ENCODE results near the gene CACNA1C. TPM values are rescaled to one million over a fixed set of nuclear protein-coding genes. Genes with fewer than 3 reads are reported as not detected.

The CACNA1C gene
- total and polyA plus RNA-seq, 2 of the 4 experiments (the other 2 are of a cell fraction), result 1.6 to 2.6 TPM

DNA sequence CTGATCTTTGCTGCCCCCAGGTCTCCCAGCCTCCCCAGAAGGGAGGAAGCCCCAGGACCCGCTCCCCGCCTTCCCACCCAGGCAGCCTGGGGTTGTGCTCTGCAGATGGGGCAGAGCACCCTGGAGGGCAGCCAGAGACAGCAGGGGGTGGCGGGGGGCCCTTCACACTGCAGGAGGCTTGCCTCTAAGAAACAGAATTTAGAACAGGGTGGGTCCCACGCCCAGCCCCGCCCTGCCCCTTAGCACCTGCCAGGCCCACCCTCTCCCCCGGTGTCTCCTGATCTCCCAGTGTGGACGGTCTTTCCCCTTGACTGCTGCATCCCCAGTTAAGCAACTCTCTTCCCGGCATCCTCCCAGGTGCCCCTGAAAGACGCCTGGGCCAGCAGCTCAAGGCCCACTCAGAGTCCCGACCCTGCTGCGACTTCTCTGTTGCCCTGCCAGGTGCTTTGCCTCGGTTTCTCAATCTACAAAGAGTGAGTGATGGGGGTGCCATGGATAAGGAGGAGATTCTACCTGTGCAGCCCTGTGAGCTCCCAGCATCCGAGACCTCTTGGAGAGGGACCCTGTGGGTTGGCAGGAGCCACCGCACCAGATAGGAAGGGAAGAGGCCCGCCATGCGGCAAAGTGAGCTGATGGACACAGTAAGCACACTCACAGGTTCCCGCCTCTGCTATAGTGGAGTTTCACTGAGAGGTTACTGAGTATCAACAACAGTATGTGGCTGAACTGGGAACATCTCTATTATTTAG is 414.8 kb downstream of the CACNA1C start:
- no peak overlapping the region for H2AK9ac ChIP-seq (replicated peaks; ENCODE audit: low read depth, low read length, poor library complexity)
- ATAC-seq (ENCODE audit: low read depth) (no peak), DNase-seq (no peak)
- dilution Hi-C loops (cut with HindIII; ENCODE audit: low sequenced_read_pairs, unreplicated experiment) (no loop called here), intact Hi-C loops (cut with micrococcal nuclease) (no loop called here), in situ Hi-C loops (cut with MboI; ENCODE audit: low sequenced_read_pairs) (no loop called here)
- TF ChIP-seq BHLHE40 (IDR thresholded peaks at IDR 0.05; ENCODE audit: low read depth, low read length) (no peak), FOS (IDR thresholded peaks at IDR 0.05; ENCODE audit: low read depth, low read length) (no peak), MAZ (IDR thresholded peaks at IDR 0.05; ENCODE audit: borderline replicate concordance, low read depth, low read length) (no peak), NFE2L2 (IDR thresholded peaks at IDR 0.05; ENCODE audit: low read depth, low read length) (no peak), POLR2A (IDR thresholded peaks at IDR 0.05; ENCODE audit: low read depth, low read length) (no peak), CTCF (conservative IDR thresholded peaks at IDR 0.05; ENCODE audit: low read depth, low read length) (no peak), MXI1 (IDR thresholded peaks at IDR 0.05; ENCODE audit: borderline replicate concordance, low read depth, low read length) (no peak), RCOR1 (IDR thresholded peaks at IDR 0.05; ENCODE audit: insufficient replicate concordance, low read length) (no peak)
- TF ChIP-seq, protein P1, sequence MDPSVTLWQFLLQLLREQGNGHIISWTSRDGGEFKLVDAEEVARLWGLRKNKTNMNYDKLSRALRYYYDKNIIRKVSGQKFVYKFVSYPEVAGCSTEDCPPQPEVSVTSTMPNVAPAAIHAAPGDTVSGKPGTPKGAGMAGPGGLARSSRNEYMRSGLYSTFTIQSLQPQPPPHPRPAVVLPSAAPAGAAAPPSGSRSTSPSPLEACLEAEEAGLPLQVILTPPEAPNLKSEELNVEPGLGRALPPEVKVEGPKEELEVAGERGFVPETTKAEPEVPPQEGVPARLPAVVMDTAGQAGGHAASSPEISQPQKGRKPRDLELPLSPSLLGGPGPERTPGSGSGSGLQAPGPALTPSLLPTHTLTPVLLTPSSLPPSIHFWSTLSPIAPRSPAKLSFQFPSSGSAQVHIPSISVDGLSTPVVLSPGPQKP (IDR thresholded peaks at IDR 0.05; ENCODE audit: borderline replicate concordance, low read depth, low read length), result no peak
- TF ChIP-seq, protein P2, sequence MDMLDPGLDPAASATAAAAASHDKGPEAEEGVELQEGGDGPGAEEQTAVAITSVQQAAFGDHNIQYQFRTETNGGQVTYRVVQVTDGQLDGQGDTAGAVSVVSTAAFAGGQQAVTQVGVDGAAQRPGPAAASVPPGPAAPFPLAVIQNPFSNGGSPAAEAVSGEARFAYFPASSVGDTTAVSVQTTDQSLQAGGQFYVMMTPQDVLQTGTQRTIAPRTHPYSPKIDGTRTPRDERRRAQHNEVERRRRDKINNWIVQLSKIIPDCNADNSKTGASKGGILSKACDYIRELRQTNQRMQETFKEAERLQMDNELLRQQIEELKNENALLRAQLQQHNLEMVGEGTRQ (IDR thresholded peaks at IDR 0.05; ENCODE audit: low read depth, low read length), result no peak
- POLR2A ChIA-PET (ENCODE audit: unreplicated experiment), result no interaction called here
- H2BK120ac ChIP-seq (ENCODE audit: low read depth, low read length), result no peak overlapping the region
- H3K4me3 ChIP-seq (ENCODE audit: insufficient read depth, low read depth, low read length), result no peak overlapping the region
- no peak overlapping the region for H2BK15ac ChIP-seq (ENCODE audit: low read depth, low read length)
- no peaks in the 10 kb centered on the region for H3K4me1 ChIP-seq (ENCODE audit: control insufficient read depth, insufficient read depth, low read length)
- H3K36me3 ChIP-seq (ENCODE audit: control insufficient read depth, insufficient read depth, low read length), result peaks cover 5% of the 10 kb centered on the region
- H2BK20ac ChIP-seq (ENCODE audit: low read depth, low read length), result no peak overlapping the region
- CTCF ChIA-PET, result interaction anchor here (0.7 kb wide), 1 partner anchor 18 kb away, joined by 3 read pairs; no protein-coding TSS in a partner anchor
- H3K14ac ChIP-seq (replicated peaks; ENCODE audit: low read depth, low read length), result no peak overlapping the region
- no peak overlapping the region for H2AFZ ChIP-seq (replicated peaks; ENCODE audit: low read length, poor library complexity)
- no peaks in the 10 kb centered on the region for H3K9me1 ChIP-seq (ENCODE audit: insufficient read depth, low read length)
- no peak overlapping the region for H4K8ac ChIP-seq (ENCODE audit: low read depth in 2 of 2, low read length in 2 of 2)
- no peak overlapping the region for H3K18ac ChIP-seq (ENCODE audit: low read depth, low read length)
- no peak overlapping the region for H3K56ac ChIP-seq (ENCODE audit: extremely low read depth, insufficient read depth, low read length)
- WGBS, 2 experiments (ENCODE audit: extremely low coverage in 2 of 2, insufficient read length in 1 of 2), result 100% methylated on average over 1 of the region's 17 CpGs; no CpG with 5 or more reads in 1 of the 2 experiments
- H3K27ac ChIP-seq (ENCODE audit: insufficient read depth, low read length), result no peak overlapping the region
- H4K20me1 ChIP-seq (ENCODE audit: insufficient read depth, low read length), result no peaks in the 10 kb centered on the region; the same call in 1 of the 2 replicates
- H2AK5ac ChIP-seq (ENCODE audit: low read depth, low read length), result no peak overlapping the region
- H3K27me3 ChIP-seq (ENCODE audit: control insufficient read depth, insufficient read depth, low read length), result peaks cover 2% of the 10 kb centered on the region
- no peak overlapping the region for H3K9ac ChIP-seq (ENCODE audit: low read depth, low read length)
- no peak overlapping the region for H4K91ac ChIP-seq (ENCODE audit: insufficient read depth, low read depth, low read length)
- no peaks in the 10 kb centered on the region for H3K9me3 ChIP-seq (ENCODE audit: control insufficient read depth, insufficient read depth, low read length)
- no peak overlapping the region for H4K5ac ChIP-seq (ENCODE audit: low read depth, low read length)
- H3K4ac ChIP-seq (ENCODE audit: low read depth, low read length), result no peak overlapping the region
- H3K23ac ChIP-seq (ENCODE audit: low read depth, low read length), result no peak overlapping the region
- no peak overlapping the region for H3K4me2 ChIP-seq (ENCODE audit: low read depth, low read length)
- no TSS peak for BruUV-seq (replicated peaks)
- H2BK5ac ChIP-seq (ENCODE audit: low read depth, low read length, poor library complexity, severe bottlenecking), result no peak overlapping the region
- no peaks in the 10 kb centered on the region for H3K79me1 ChIP-seq (ENCODE audit: low read depth in 1 of 2, low read length in 2 of 2)

All from IMR-90 (cell line).